Mammary epithelial cell (primary cell): ENCODE measurements around the gene MB21D2.

Source experiments
- EZH2 ChIP-seq: IDR thresholded peaks from 2 replicates; pipeline ENCODE4 v1.6.1; 2012; ENCODE audit warnings: low read length, inconsistent platforms, borderline replicate concordance
- TF ChIP-seq, protein P1 (sequence below), 2 donors: IDR thresholded peaks in 1 of 2; conservative IDR thresholded peaks in 1 of 2; 2 replicates each; pipeline ENCODE4 v1.5.1; 2011 to 2012; ENCODE audit warnings: inconsistent platforms in 2 of 2, low read length in 2 of 2, mild to moderate bottlenecking in 2 of 2, control low read depth in 1 of 2, low read depth in 1 of 2; ENCODE audit not compliant: insufficient read depth in 1 of 2; ENCODE audit errors: extremely low read depth in 1 of 2

DNA sequence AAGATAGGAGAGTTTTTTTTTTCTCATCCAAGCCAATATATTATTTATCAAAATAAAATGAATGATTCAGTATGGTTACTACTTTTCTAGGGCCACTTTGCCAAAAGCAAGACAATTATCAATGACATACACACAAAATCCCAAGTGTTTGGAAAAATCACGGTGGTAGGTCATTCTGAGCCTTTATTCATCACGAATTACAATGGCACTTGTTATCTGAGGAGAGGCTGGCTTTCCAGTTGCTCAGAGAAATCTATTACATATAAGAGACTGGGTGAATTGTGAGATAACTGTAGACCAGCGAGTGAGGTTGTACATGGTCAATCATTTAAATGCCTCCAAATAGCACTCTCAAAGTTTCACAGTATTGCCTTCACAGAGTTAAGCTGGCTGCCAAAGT, 169.9 kb downstream of the MB21D2 start:
- TF ChIP-seq EZH2: no peak
- TF ChIP-seq, protein P1, sequence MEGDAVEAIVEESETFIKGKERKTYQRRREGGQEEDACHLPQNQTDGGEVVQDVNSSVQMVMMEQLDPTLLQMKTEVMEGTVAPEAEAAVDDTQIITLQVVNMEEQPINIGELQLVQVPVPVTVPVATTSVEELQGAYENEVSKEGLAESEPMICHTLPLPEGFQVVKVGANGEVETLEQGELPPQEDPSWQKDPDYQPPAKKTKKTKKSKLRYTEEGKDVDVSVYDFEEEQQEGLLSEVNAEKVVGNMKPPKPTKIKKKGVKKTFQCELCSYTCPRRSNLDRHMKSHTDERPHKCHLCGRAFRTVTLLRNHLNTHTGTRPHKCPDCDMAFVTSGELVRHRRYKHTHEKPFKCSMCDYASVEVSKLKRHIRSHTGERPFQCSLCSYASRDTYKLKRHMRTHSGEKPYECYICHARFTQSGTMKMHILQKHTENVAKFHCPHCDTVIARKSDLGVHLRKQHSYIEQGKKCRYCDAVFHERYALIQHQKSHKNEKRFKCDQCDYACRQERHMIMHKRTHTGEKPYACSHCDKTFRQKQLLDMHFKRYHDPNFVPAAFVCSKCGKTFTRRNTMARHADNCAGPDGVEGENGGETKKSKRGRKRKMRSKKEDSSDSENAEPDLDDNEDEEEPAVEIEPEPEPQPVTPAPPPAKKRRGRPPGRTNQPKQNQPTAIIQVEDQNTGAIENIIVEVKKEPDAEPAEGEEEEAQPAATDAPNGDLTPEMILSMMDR (conservative IDR thresholded peaks at IDR 0.05 in 1 of 2, IDR thresholded peaks at IDR 0.05 in 1 of 2; ENCODE audit: extremely low read depth in 1 of 2, insufficient read depth in 1 of 2, low read depth in 1 of 2, low read length in 2 of 2): no peak
